ENCODE data around the gene HOXA9.

The HOXA9 gene

GRCh38 chr7:27143950-27144780 is 21.2 kb downstream of the HOXA9 start:
- no peak for DNase-seq (ENCODE audit: low read depth in 3 of 3, low spot score in 1 of 3)

GRCh38 chr7:27143023-27143949 is 22.1 kb downstream of the HOXA9 start, which contains the start of gene HOXA5:
TSS of gene HOXA5 (minus strand) at chr7:27143681. CDS start at chr7:27143607, 74 bp downstream.
- DNase-seq (ENCODE audit: low read depth in 3 of 3, low spot score in 1 of 3), result no peak

GRCh38 chr7:27142580-27143022 is 22.7 kb downstream of the HOXA9 start:
- no peak for DNase-seq (ENCODE audit: low read depth in 3 of 3, low spot score in 1 of 3)

GRCh38 chr7:27141923-27142579 is 23.3 kb downstream of the HOXA9 start:
- DNase-seq (ENCODE audit: low read depth in 3 of 3, low spot score in 1 of 3), result no peak

GRCh38 chr7:27141137-27141922 is 24.0 kb downstream of the HOXA9 start:
- no peak for DNase-seq (ENCODE audit: low read depth in 3 of 3, low spot score in 1 of 3)

GRCh38 chr7:27140126-27140857 is 25.0 kb downstream of the HOXA9 start:
- DNase-seq (ENCODE audit: low read depth in 3 of 3, low spot score in 1 of 3), result no peak

GRCh38 chr7:27139334-27140125 is 25.8 kb downstream of the HOXA9 start:
- no peak for DNase-seq (ENCODE audit: low read depth in 3 of 3, low spot score in 1 of 3)

GRCh38 chr7:27138985-27139333 is 26.4 kb downstream of the HOXA9 start:
- DNase-seq (ENCODE audit: low read depth in 3 of 3, low spot score in 1 of 3), result no peak

GRCh38 chr7:27138472-27138871 is 26.9 kb downstream of the HOXA9 start:
- DNase-seq (ENCODE audit: low read depth in 3 of 3, low spot score in 1 of 3), result no peak

- no peak for DNase-seq (ENCODE audit: low read depth in 3 of 3, low spot score in 1 of 3)
Observed at GRCh38 chr7:27137640-27138315, 27.6 kb downstream of the HOXA9 start.

GRCh38 chr7:27134392-27134791 is 30.9 kb downstream of the HOXA9 start:
- DNase-seq (ENCODE audit: low read depth in 3 of 3, low spot score in 1 of 3), result no peak

GRCh38 chr7:27133409-27134231 is 31.7 kb downstream of the HOXA9 start:
- no peak for DNase-seq (ENCODE audit: low read depth in 3 of 3, low spot score in 1 of 3)

GRCh38 chr7:27132978-27133377 is 32.4 kb downstream of the HOXA9 start:
- DNase-seq (ENCODE audit: low read depth in 3 of 3, low spot score in 1 of 3), result no peak

- no peak for DNase-seq (ENCODE audit: low read depth in 3 of 3, low spot score in 1 of 3)
Observed at GRCh38 chr7:27132214-27132613, 33.1 kb downstream of the HOXA9 start.

GRCh38 chr7:27131390-27131819 is 33.9 kb downstream of the HOXA9 start:
- no peak for DNase-seq (ENCODE audit: low read depth in 3 of 3, low spot score in 1 of 3)

- peak; percentile 36 to 51 (median 42) for DNase-seq (ENCODE audit: low read depth in 3 of 3, low spot score in 1 of 3)
Observed at GRCh38 chr7:27130540-27131389, 34.6 kb downstream of the HOXA9 start, which contains the start of gene HOXA4. TSS of gene HOXA4 (minus strand) at chr7:27130757. CDS start at chr7:27130733, 24 bp downstream.
